ENCODE results near the gene KCNAB1.

The KCNAB1 gene

DNA sequence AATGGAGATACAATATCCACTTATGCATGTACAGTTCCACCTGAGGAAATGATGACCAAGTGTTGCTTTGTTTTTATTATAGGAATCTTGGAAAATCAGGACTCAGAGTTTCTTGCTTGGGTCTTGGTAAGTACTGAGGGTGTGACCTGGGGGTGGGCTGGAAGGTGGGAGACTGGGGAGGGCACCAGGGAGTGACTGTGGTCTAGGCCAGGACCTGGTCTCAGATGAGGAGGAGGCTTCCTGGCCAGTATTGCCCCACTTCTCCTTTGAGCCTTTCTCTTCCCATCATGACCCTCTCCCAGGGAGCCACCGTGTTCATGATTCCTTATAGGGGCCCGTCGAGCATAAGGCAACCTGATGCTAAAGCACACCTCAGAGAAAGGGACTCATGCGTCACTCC lies 301.2 kb downstream of the KCNAB1 start:
- Histone ChIP-seq H3K9ac (ENCODE audit: insufficient read length, low read depth) (no peak overlapping the region), H3K9me3 (ENCODE audit: insufficient read depth, low read length) (no peaks in the 10 kb centered on the region), H3K36me3 (ENCODE audit: insufficient read depth, insufficient read length, low read length) (no peaks in the 10 kb centered on the region), H3K27me3 (ENCODE audit: insufficient read depth, insufficient read length) (no peaks in the 10 kb centered on the region), H3K4me1 (ENCODE audit: insufficient read depth, insufficient read length) (no peaks in the 10 kb centered on the region), H3K4me3 (ENCODE audit: insufficient read length, low read depth) (no peak overlapping the region)
- DNase-seq (ENCODE audit: low read depth, low spot score), result no peak
- TF ChIP-seq SUZ12 (IDR thresholded peaks at IDR 0.05; ENCODE audit: extremely low read depth, insufficient read depth, insufficient read length) (no peak), YY1 (IDR thresholded peaks at IDR 0.05; ENCODE audit: insufficient read depth, insufficient read length) (no peak), ZNF274 (IDR thresholded peaks at IDR 0.05; ENCODE audit: low read depth, low read length) (no peak)

DNA sequence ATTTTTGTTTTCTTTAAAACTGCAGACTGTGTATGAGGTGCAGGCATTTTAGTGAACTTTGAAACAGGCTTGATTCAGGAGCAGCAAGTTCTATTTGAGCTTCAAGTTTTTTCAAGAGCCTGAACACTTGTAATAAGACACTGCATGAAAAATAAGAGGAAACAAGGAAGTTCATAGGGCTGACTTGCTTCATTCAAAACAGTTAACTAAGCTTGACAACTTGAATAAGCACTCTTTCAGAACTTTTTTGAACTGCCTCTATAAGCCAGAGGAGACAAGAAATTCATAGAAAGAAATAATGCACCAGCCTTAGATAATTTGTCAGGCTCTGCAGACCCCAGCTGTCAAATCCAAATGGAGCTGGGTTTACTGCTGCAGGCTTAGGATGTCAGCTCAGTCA lies 304.4 kb downstream of the KCNAB1 start:
- H3K9me3 ChIP-seq (ENCODE audit: insufficient read depth, low read length), result no peaks in the 10 kb centered on the region
- no peaks in the 10 kb centered on the region for H3K4me1 ChIP-seq (ENCODE audit: insufficient read depth, insufficient read length)
- H3K36me3 ChIP-seq (ENCODE audit: insufficient read depth, insufficient read length, low read length), result no peaks in the 10 kb centered on the region
- DNase-seq (ENCODE audit: low read depth, low spot score), result no peak
- no peak overlapping the region for H3K9ac ChIP-seq (ENCODE audit: insufficient read length, low read depth)
- TF ChIP-seq SUZ12 (IDR thresholded peaks at IDR 0.05; ENCODE audit: extremely low read depth, insufficient read depth, insufficient read length) (no peak), YY1 (IDR thresholded peaks at IDR 0.05; ENCODE audit: insufficient read depth, insufficient read length) (no peak), ZNF274 (IDR thresholded peaks at IDR 0.05; ENCODE audit: low read depth, low read length) (no peak)
- no peaks in the 10 kb centered on the region for H3K27me3 ChIP-seq (ENCODE audit: insufficient read depth, insufficient read length)
- no peak overlapping the region for H3K4me3 ChIP-seq (ENCODE audit: insufficient read length, low read depth)

DNA sequence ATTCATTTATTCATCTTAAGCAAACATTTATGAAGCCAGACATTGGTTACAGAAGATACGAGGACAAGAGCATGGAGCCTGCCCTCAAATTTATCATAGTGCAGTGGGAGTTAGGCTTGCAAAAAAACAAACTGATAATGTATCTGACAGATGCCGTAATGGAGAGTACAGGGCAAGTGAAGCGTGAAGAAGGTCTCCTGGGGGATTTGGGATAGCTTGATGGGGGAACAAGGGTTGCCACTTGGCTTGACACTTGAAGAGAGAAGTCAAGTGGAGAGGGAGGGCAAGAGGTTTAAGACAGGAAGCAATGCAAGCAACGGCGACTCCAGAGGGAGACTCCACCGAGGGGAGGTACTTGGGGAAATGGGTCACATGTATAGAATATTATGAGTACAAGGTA lies 305.3 kb downstream of the KCNAB1 start:
- no peaks in the 10 kb centered on the region for H3K27me3 ChIP-seq (ENCODE audit: insufficient read depth, insufficient read length)
- TF ChIP-seq SUZ12 (IDR thresholded peaks at IDR 0.05; ENCODE audit: extremely low read depth, insufficient read depth, insufficient read length) (no peak), YY1 (IDR thresholded peaks at IDR 0.05; ENCODE audit: insufficient read depth, insufficient read length) (no peak), ZNF274 (IDR thresholded peaks at IDR 0.05; ENCODE audit: low read depth, low read length) (no peak)
- no peak overlapping the region for H3K4me3 ChIP-seq (ENCODE audit: insufficient read length, low read depth)
- no peaks in the 10 kb centered on the region for H3K36me3 ChIP-seq (ENCODE audit: insufficient read depth, insufficient read length, low read length)
- no peaks in the 10 kb centered on the region for H3K9me3 ChIP-seq (ENCODE audit: insufficient read depth, low read length)
- H3K4me1 ChIP-seq (ENCODE audit: insufficient read depth, insufficient read length), result no peaks in the 10 kb centered on the region
- no peak for DNase-seq (ENCODE audit: low read depth, low spot score)
- H3K9ac ChIP-seq (ENCODE audit: insufficient read length, low read depth), result no peak overlapping the region

DNA sequence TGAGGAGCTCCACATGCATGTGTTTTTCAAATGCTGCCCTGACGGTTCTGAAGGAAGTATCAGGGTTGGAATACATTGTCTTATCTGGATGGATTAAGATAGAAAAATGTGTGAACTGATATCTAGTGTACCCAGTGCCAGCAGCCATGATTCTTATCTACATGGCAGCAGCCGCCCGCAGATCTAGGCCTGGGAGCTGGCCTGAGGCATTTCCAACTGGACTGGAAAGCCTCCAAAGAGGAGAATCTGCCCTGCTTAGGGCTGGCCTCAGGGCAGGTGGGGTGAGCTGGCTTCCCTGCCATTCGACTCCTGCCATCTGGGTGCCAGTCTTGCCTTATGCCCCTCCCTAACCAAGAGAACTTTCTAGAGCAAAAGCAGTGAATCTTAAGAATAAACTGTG lies 308.7 kb downstream of the KCNAB1 start:
- no peaks in the 10 kb centered on the region for H3K9me3 ChIP-seq (ENCODE audit: insufficient read depth, low read length)
- H3K9ac ChIP-seq (ENCODE audit: insufficient read length, low read depth), result no peak overlapping the region
- H3K36me3 ChIP-seq (ENCODE audit: insufficient read depth, insufficient read length, low read length), result no peaks in the 10 kb centered on the region
- H3K4me3 ChIP-seq (ENCODE audit: insufficient read length, low read depth), result no peak overlapping the region
- H3K4me1 ChIP-seq (ENCODE audit: insufficient read depth, insufficient read length), result no peaks in the 10 kb centered on the region
- no peak for DNase-seq (ENCODE audit: low read depth, low spot score)
- TF ChIP-seq ZNF274 (IDR thresholded peaks at IDR 0.05; ENCODE audit: low read depth, low read length), result no peak
- TF ChIP-seq SUZ12 (IDR thresholded peaks at IDR 0.05; ENCODE audit: extremely low read depth, insufficient read depth, insufficient read length), result no peak
- TF ChIP-seq YY1 (IDR thresholded peaks at IDR 0.05; ENCODE audit: insufficient read depth, insufficient read length), result no peak
- no peaks in the 10 kb centered on the region for H3K27me3 ChIP-seq (ENCODE audit: insufficient read depth, insufficient read length)

DNA sequence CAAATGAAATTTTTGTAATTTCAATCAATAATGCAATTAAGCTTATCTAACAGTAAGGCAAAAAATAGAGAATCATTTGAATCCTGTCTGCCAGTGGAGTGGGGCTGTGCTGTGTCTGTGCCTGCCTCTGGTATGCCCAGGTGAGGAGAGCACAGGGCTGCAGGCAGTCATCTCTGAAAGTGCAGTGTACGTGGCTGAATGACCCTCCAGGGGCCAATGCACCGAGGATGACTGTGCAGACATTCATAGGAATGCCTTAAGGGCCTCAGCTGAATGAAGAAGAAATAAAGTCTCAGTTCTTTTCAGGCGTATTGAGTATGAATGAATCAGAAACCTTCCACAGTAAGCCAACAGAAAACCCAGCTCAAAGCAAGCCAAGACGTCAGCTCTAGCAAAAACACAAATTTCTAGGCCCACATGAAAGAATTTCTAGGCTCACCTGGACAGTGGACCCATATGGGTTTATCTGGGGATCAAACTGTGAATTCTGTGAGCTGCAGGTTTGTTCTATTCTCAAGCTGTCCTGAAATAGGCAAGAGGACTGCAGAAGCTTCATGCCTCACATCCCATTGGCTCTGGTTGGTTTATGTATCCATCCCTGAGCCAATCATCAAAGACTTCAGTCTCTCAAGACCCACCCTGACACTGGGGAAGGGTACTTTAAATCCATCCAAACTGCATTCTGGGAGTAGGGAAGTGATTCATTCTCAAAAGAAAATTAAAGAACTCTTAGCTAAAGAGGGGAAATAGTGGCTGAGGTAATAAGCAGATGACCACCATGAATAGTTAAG lies 311.2 kb downstream of the KCNAB1 start:
- no peaks in the 10 kb centered on the region for H3K27me3 ChIP-seq (ENCODE audit: insufficient read depth, insufficient read length)
- H3K4me1 ChIP-seq (ENCODE audit: insufficient read depth, insufficient read length), result no peaks in the 10 kb centered on the region
- H3K4me3 ChIP-seq (ENCODE audit: insufficient read length, low read depth), result no peak overlapping the region
- no peaks in the 10 kb centered on the region for H3K36me3 ChIP-seq (ENCODE audit: insufficient read depth, insufficient read length, low read length)
- no peaks in the 10 kb centered on the region for H3K9me3 ChIP-seq (ENCODE audit: insufficient read depth, low read length)
- DNase-seq (ENCODE audit: low read depth, low spot score), result no peak
- TF ChIP-seq YY1 (IDR thresholded peaks at IDR 0.05; ENCODE audit: insufficient read depth, insufficient read length) (no peak), ZNF274 (IDR thresholded peaks at IDR 0.05; ENCODE audit: low read depth, low read length) (no peak), SUZ12 (IDR thresholded peaks at IDR 0.05; ENCODE audit: extremely low read depth, insufficient read depth, insufficient read length) (no peak)
- H3K9ac ChIP-seq (ENCODE audit: insufficient read length, low read depth), result no peak overlapping the region

DNA sequence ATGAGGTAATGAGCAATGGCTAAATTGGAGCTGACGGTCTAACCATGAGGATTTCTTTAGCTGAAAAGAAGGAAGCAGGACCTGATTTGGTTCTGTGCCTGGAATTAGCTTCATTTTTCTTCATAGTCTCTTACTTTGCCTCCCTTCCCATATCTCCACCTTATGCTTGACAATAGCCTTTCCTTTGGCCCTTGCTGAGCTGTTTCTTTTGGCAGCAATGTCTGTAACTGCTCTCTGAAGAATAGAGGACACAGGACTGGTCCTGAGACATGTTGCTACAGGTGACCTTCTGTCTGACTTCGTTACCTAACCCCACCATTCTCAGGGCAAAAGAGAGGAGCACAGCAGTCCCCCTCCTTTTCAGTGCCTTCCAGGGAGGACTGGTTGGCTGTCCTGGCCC lies 312.2 kb downstream of the KCNAB1 start:
- Histone ChIP-seq H3K9me3 (ENCODE audit: insufficient read depth, low read length) (no peaks in the 10 kb centered on the region), H3K4me3 (ENCODE audit: insufficient read length, low read depth) (no peak overlapping the region), H3K9ac (ENCODE audit: insufficient read length, low read depth) (no peak overlapping the region), H3K36me3 (ENCODE audit: insufficient read depth, insufficient read length, low read length) (no peaks in the 10 kb centered on the region), H3K4me1 (ENCODE audit: insufficient read depth, insufficient read length) (no peaks in the 10 kb centered on the region), H3K27me3 (ENCODE audit: insufficient read depth, insufficient read length) (no peaks in the 10 kb centered on the region)
- no peak for DNase-seq (ENCODE audit: low read depth, low spot score)
- TF ChIP-seq SUZ12 (IDR thresholded peaks at IDR 0.05; ENCODE audit: extremely low read depth, insufficient read depth, insufficient read length) (no peak), ZNF274 (IDR thresholded peaks at IDR 0.05; ENCODE audit: low read depth, low read length) (no peak), YY1 (IDR thresholded peaks at IDR 0.05; ENCODE audit: insufficient read depth, insufficient read length) (no peak)

DNA sequence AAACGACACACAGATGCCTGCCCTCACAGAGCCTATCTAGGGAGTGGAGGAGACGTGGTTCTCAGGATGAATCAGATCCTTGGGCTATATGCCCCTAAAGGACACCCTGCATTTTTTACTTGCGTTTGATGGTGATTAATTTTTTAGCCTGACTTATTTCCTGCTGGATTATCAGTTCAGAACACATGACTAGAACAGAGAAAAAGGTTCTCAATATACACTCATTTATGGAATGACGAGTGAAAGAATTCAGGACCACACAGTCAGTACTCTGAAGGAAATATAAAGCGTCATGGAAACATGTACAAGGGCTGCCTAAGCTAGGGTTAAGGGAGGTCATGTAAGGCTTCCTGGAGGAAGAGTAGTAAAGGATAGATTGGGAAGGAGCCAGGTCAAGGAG lies 312.8 kb downstream of the KCNAB1 start:
- DNase-seq (ENCODE audit: low read depth, low spot score), result no peak
- Histone ChIP-seq H3K27me3 (ENCODE audit: insufficient read depth, insufficient read length) (no peaks in the 10 kb centered on the region), H3K9me3 (ENCODE audit: insufficient read depth, low read length) (no peaks in the 10 kb centered on the region), H3K9ac (ENCODE audit: insufficient read length, low read depth) (no peak overlapping the region), H3K4me1 (ENCODE audit: insufficient read depth, insufficient read length) (no peaks in the 10 kb centered on the region), H3K36me3 (ENCODE audit: insufficient read depth, insufficient read length, low read length) (no peaks in the 10 kb centered on the region), H3K4me3 (ENCODE audit: insufficient read length, low read depth) (no peak overlapping the region)
- TF ChIP-seq YY1 (IDR thresholded peaks at IDR 0.05; ENCODE audit: insufficient read depth, insufficient read length) (no peak), ZNF274 (IDR thresholded peaks at IDR 0.05; ENCODE audit: low read depth, low read length) (no peak), SUZ12 (IDR thresholded peaks at IDR 0.05; ENCODE audit: extremely low read depth, insufficient read depth, insufficient read length) (no peak)

Measured in NT2/D1 (cell line).